ENCODE data around the gene RNU6-9. TPM values are rescaled to one million over a fixed set of nuclear protein-coding genes. Genes with fewer than 3 reads are reported as not detected.

Gene RNU6-9
- total RNA-seq, 4 donors from 2014 or later, result not detected

GRCh38 chr19:936175-936546 lies 42.9 kb downstream of the RNU6-9 start:
- Histone ChIP-seq H3K9me3 (no peaks in the 10 kb centered on the region), H3K27me3 (no peaks in the 10 kb centered on the region), H3K36me3 (no peaks in the 10 kb centered on the region), H3K4me1 (peaks cover 21 to 30% of the 10 kb centered on the region in 2 donors), H3K27ac (no peak overlapping the region), H3K4me3 (replicated peaks in 1 of 3) (no peak overlapping the region)
- DNase-seq, result no peak
- WGBS, 2 donors, result 97 to 98% methylated on average over 10 of the region's 10 CpGs
- TF ChIP-seq CTCF (IDR thresholded peaks at IDR 0.05) (no peak), POLR2A (IDR thresholded peaks at IDR 0.05) (no peak)
- intact Hi-C loops (cut with DNase I), result no loop called here

- Histone ChIP-seq H3K27ac (no peak overlapping the region), H3K4me1 (peaks cover 23 to 35% of the 10 kb centered on the region in 2 donors), H3K27me3 (no peaks in the 10 kb centered on the region), H3K4me3 (replicated peaks in 1 of 3) (no peak overlapping the region), H3K36me3 (no peaks in the 10 kb centered on the region), H3K9me3 (no peaks in the 10 kb centered on the region)
- no peak for DNase-seq
- intact Hi-C loops (cut with DNase I), result no loop called here
- WGBS, 2 donors, result 87 to 96% methylated on average over 16 of the region's 16 CpGs
- TF ChIP-seq CTCF (IDR thresholded peaks at IDR 0.05) (no peak), POLR2A (IDR thresholded peaks at IDR 0.05) (no peak)
Measured at GRCh38 chr19:937259-937694, 44.0 kb downstream of the RNU6-9 start.

- intact Hi-C loops (cut with DNase I), result no loop called here
- Histone ChIP-seq H3K9me3 (no peaks in the 10 kb centered on the region), H3K4me3 (replicated peaks in 1 of 3) (no peak overlapping the region), H3K4me1 (peaks cover 23 to 35% of the 10 kb centered on the region in 2 donors), H3K27ac (no peak overlapping the region), H3K36me3 (no peaks in the 10 kb centered on the region), H3K27me3 (no peaks in the 10 kb centered on the region)
- WGBS, 2 donors, result 92 to 96% methylated on average over 22 to 23 of the region's 23 CpGs
- DNase-seq, result no peak
- TF ChIP-seq POLR2A (IDR thresholded peaks at IDR 0.05) (no peak), CTCF (IDR thresholded peaks at IDR 0.05) (no peak)
Measured at GRCh38 chr19:938233-938923, 45.1 kb downstream of the RNU6-9 start.

- WGBS, 2 donors, result 92 to 95% methylated on average over 20 to 22 of the region's 22 CpGs
- H3K36me3 ChIP-seq, result no peaks in the 10 kb centered on the region
- intact Hi-C loops (cut with DNase I), result no loop called here
Measured at GRCh38 chr19:939439-939838, 46.2 kb downstream of the RNU6-9 start.

More at GRCh38 chr19:939439-939838, 46.2 kb downstream of the RNU6-9 start:
- no peak for DNase-seq
- Histone ChIP-seq H3K4me3 (replicated peaks in 1 of 3) (no peak overlapping the region), H3K27me3 (no peaks in the 10 kb centered on the region), H3K27ac (no peak overlapping the region), H3K4me1 (peaks cover 17 to 26% of the 10 kb centered on the region in 2 donors), H3K9me3 (no peaks in the 10 kb centered on the region)
- TF ChIP-seq CTCF (IDR thresholded peaks at IDR 0.05) (no peak), POLR2A (IDR thresholded peaks at IDR 0.05) (no peak)
